ENCODE results near the gene NCOA7. TPM values are rescaled to one million over a fixed set of nuclear protein-coding genes. Genes with fewer than 3 reads are reported as not detected.

The NCOA7 gene
- polyA plus RNA-seq, 1 of the 3 experiments (the other 2 are of a cell fraction) = 16.3 TPM

DNA sequence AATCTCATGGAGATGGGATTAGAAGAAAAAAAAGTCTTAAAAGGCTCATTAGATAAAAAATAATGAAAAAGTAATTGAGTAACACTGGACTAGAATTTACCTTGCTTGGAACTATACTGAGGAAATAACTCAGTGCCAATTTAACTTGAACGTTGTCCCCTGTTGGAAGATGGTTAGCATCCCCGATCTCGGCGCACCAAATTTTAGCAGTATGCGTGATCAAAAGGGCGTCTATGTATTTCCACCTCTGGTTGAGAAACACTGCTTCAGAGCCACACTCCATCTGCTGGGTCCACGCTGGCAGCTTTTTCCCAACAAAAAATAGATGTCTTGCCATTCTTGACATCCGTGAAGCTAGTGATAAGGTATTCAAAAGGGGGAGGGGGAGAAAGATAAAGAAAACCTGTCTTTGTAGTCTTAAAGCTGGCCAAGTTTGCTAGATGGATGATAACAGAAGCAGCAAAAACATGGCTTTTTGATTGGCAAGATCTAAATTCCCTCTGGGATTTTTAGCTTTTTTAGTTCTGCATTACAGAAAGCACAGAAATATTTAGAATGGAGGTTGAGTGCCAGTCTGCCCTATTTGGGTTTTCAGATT is 172.2 kb downstream of the NCOA7 start:
- no peak overlapping the region for H3K9ac ChIP-seq
- 88% methylated on average over 8 of the region's 8 CpGs for WGBS (ENCODE audit: low lambda C conversion rate)
- H2AFZ ChIP-seq (ENCODE audit: low read depth) = no peak overlapping the region
- no peak for DNase-seq
- no peak overlapping the region for H3K4me3 ChIP-seq (ENCODE audit: low read depth in 2 of 2, low read length in 1 of 2)
- POLR2A ChIA-PET = interaction anchor here (0.7 kb wide), 1 partner anchor 23 kb away, joined by 3 read pairs; no protein-coding TSS in a partner anchor
- no peaks in the 10 kb centered on the region for H3K27me3 ChIP-seq (ENCODE audit: insufficient read depth)
- H3K36me3 ChIP-seq (replicated peaks in 1 of 2; ENCODE audit: control insufficient read depth in 1 of 2, insufficient read depth in 2 of 2, low read length in 1 of 2) = peaks cover 0 to 2% of the 10 kb centered on the region in 2 experiments
- H3K27ac ChIP-seq (ENCODE audit: low read depth in 2 of 2, low read length in 1 of 2) = no peak overlapping the region
- peaks cover 3 to 6% of the 10 kb centered on the region in 2 experiments; a peak in 3 of 4 replicates for H3K4me1 ChIP-seq (ENCODE audit: control insufficient read depth in 1 of 2, insufficient read depth in 2 of 2, low read depth in 1 of 2, low read length in 1 of 2)
- H3K9me3 ChIP-seq = no peaks in the 10 kb centered on the region
- H3K4me2 ChIP-seq = no peak overlapping the region
- no peak for TF ChIP-seq CHD2 (IDR thresholded peaks at IDR 0.05; ENCODE audit: low read length, partially characterized antibody)
- no peak for TF ChIP-seq USF1 (IDR thresholded peaks at IDR 0.05; ENCODE audit: borderline replicate concordance, low read depth)
- 0 out of 2 replicates have a peak, but pooled peaks have one; percentile 25 for TF ChIP-seq GATA2 (CRISPR knock-in tag; IDR thresholded peaks at IDR 0.05)
- TF ChIP-seq RFX5 (IDR thresholded peaks at IDR 0.05; ENCODE audit: low read length) = no peak
- TF ChIP-seq MXI1 (IDR thresholded peaks at IDR 0.05; ENCODE audit: low read depth, low read length) = no peak
- no peaks in the 10 kb centered on the region for H3F3A ChIP-seq (replicated peaks; ENCODE audit: insufficient read depth)
- peaks cover 3% of the 10 kb centered on the region; the same call in 1 of the 2 replicates for H3K79me2 ChIP-seq (ENCODE audit: insufficient read depth)
- no peaks in the 10 kb centered on the region for H4K20me1 ChIP-seq (ENCODE audit: insufficient read depth)
- CTCF ChIA-PET = interaction anchor here (0.8 to 3.6 kb wide), 5 partner anchors 11 to 182 kb away, joined by 3 to 25 read pairs (median 4); partner anchors contain the start of gene NCOA7
- no peaks in the 10 kb centered on the region for H3K9me2 ChIP-seq

GRCh38 chr6:125963817-125964216 is 173.1 kb downstream of the NCOA7 start:
- Histone ChIP-seq H3K4me3 (ENCODE audit: low read depth in 2 of 2, low read length in 1 of 2) (no peak overlapping the region), H3K27ac (ENCODE audit: low read depth in 2 of 2, low read length in 1 of 2) (no peak overlapping the region), H3K4me2 (no peak overlapping the region), H3K36me3 (replicated peaks in 1 of 2; ENCODE audit: control insufficient read depth in 1 of 2, insufficient read depth in 2 of 2, low read length in 1 of 2) (peaks cover 2 to 5% of the 10 kb centered on the region in 2 experiments), H4K20me1 (ENCODE audit: insufficient read depth) (no peaks in the 10 kb centered on the region), H3K79me2 (ENCODE audit: insufficient read depth) (no peaks in the 10 kb centered on the region), H3K4me1 (ENCODE audit: control insufficient read depth in 1 of 2, insufficient read depth in 2 of 2, low read depth in 1 of 2, low read length in 1 of 2) (peaks cover 0 to 3% of the 10 kb centered on the region in 2 experiments; a peak in 2 of 4 replicates), H2AFZ (ENCODE audit: low read depth) (no peak overlapping the region), H3K9me3 (no peaks in the 10 kb centered on the region), H3K27me3 (ENCODE audit: insufficient read depth) (no peaks in the 10 kb centered on the region), H3K9me2 (no peaks in the 10 kb centered on the region), H3F3A (replicated peaks; ENCODE audit: insufficient read depth) (no peaks in the 10 kb centered on the region), H3K9ac (no peak overlapping the region)
- 95% methylated on average over 2 of the region's 2 CpGs for WGBS (ENCODE audit: low lambda C conversion rate)
- TF ChIP-seq, protein P1, sequence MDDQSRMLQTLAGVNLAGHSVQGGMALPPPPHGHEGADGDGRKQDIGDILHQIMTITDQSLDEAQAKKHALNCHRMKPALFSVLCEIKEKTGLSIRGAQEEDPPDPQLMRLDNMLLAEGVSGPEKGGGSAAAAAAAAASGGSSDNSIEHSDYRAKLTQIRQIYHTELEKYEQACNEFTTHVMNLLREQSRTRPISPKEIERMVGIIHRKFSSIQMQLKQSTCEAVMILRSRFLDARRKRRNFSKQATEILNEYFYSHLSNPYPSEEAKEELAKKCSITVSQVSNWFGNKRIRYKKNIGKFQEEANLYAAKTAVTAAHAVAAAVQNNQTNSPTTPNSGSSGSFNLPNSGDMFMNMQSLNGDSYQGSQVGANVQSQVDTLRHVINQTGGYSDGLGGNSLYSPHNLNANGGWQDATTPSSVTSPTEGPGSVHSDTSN (IDR thresholded peaks at IDR 0.05) = no peak
- TF ChIP-seq USF1 (IDR thresholded peaks at IDR 0.05; ENCODE audit: borderline replicate concordance, low read depth) (no peak), MXI1 (IDR thresholded peaks at IDR 0.05; ENCODE audit: low read depth, low read length) (no peak), YY1 (IDR thresholded peaks at IDR 0.05; ENCODE audit: low read depth) (no peak), GABPA (IDR thresholded peaks at IDR 0.05; ENCODE audit: low read depth) (no peak), ELF1 (IDR thresholded peaks at IDR 0.05) (no peak), TEAD4 (IDR thresholded peaks at IDR 0.05; ENCODE audit: borderline replicate concordance, insufficient read depth) (no peak)
- ChIA-PET CTCF (interaction anchor here (1.0 to 3.6 kb wide), 6 partner anchors 7 to 195 kb away, joined by 3 to 25 read pairs (median 8); partner anchors contain the start of genes HINT3 and NCOA7), POLR2A (interaction anchor here (0.7 to 1.1 kb wide), 3 partner anchors 22 to 181 kb away, joined by 3 to 4 read pairs (median 3); partner anchors contain the start of gene NCOA7)
- DNase-seq = no peak

Data from SK-N-SH (cell line).